ENCODE results near the gene CCDC187. TPM values are rescaled to one million over a fixed set of nuclear protein-coding genes. Genes with fewer than 3 reads are reported as not detected.
A peak's percentile ranks its signal among the peaks of the same experiment; 100 is the strongest.

Gene CCDC187
- total RNA-seq, 1 donor from 2014 or later = not detected

- H3K36me3 Mint-ChIP-seq = no peaks in the 10 kb centered on the region
- peaks cover 16% of the 10 kb centered on the region for H3K4me1 ChIP-seq
- H4K20me1 ChIP-seq (ENCODE audit: low read depth) = peaks cover 51% of the 10 kb centered on the region
- H3K9ac ChIP-seq = no peak overlapping the region
- H3K4me3 ChIP-seq = no peak overlapping the region
- no peak for TF ChIP-seq EZH2 (IDR thresholded peaks at IDR 0.05)
- TF ChIP-seq EZH2phosphoT487 (IDR thresholded peaks at IDR 0.05) = no peak
- TF ChIP-seq CTCF (IDR thresholded peaks at IDR 0.05) = no peak
- H2AFZ ChIP-seq (replicated peaks) = no peak overlapping the region
- H3K36me3 ChIP-seq = no peaks in the 10 kb centered on the region
- no peak overlapping the region for H3K4me3 Mint-ChIP-seq
- DNase-seq (ENCODE audit: low spot score) = no peak
- no peak overlapping the region for H3K27ac ChIP-seq
- H3K4me1 Mint-ChIP-seq = peaks cover 13% of the 10 kb centered on the region
- peaks cover 4% of the 10 kb centered on the region for H3K27me3 Mint-ChIP-seq (ENCODE audit: insufficient read depth, low read depth)
- no peak overlapping the region for H3K27ac Mint-ChIP-seq
- no peaks in the 10 kb centered on the region for H3K9me3 ChIP-seq (ENCODE audit: low read depth)
- H3K79me2 ChIP-seq (ENCODE audit: low read depth) = peaks cover 34% of the 10 kb centered on the region
- no peaks in the 10 kb centered on the region for H3K9me3 Mint-ChIP-seq
- no peak overlapping the region for H3K4me2 ChIP-seq
- H3K27me3 ChIP-seq = no peaks in the 10 kb centered on the region
- peaks cover 6% of the 10 kb centered on the region for H3F3A ChIP-seq (ENCODE audit: low read depth)
These were observed 28.6 kb upstream of the CCDC187 start for GRCh38 chr9:136332482-136332983.

- DNase-seq (ENCODE audit: low spot score) = peak; percentile 29
- H3K27ac ChIP-seq = no peak overlapping the region
These were observed 27.9 kb upstream of the CCDC187 start for GRCh38 chr9:136331556-136332481.

GRCh38 chr9:136331030-136331429 is 27.1 kb upstream of the CCDC187 start:
- peaks cover 51% of the 10 kb centered on the region for H4K20me1 ChIP-seq (ENCODE audit: low read depth)

More at GRCh38 chr9:136331556-136332481, 27.9 kb upstream of the CCDC187 start:
- Mint-ChIP-seq H3K4me3 (no peak overlapping the region), H3K4me1 (peaks cover 14% of the 10 kb centered on the region), H3K27ac (no peak overlapping the region), H3K9me3 (no peaks in the 10 kb centered on the region), H3K27me3 (ENCODE audit: insufficient read depth, low read depth) (peaks cover 4% of the 10 kb centered on the region), H3K36me3 (no peaks in the 10 kb centered on the region)
- Histone ChIP-seq H3K9me3 (ENCODE audit: low read depth) (no peaks in the 10 kb centered on the region), H3K4me3 (no peak overlapping the region), H3K36me3 (no peaks in the 10 kb centered on the region), H4K20me1 (ENCODE audit: low read depth) (peaks cover 51% of the 10 kb centered on the region), H2AFZ (replicated peaks) (no peak overlapping the region), H3K4me1 (peaks cover 19% of the 10 kb centered on the region), H3K27me3 (no peaks in the 10 kb centered on the region), H3F3A (ENCODE audit: low read depth) (peaks cover 9% of the 10 kb centered on the region), H3K9ac (no peak overlapping the region), H3K4me2 (no peak overlapping the region), H3K79me2 (ENCODE audit: low read depth) (peaks cover 34% of the 10 kb centered on the region)
- no peak for TF ChIP-seq EZH2 (IDR thresholded peaks at IDR 0.05)
- no peak for TF ChIP-seq EZH2phosphoT487 (IDR thresholded peaks at IDR 0.05)
- TF ChIP-seq CTCF (IDR thresholded peaks at IDR 0.05) = no peak

More at GRCh38 chr9:136331030-136331429, 27.1 kb upstream of the CCDC187 start:
- Histone ChIP-seq H3K36me3 (no peaks in the 10 kb centered on the region), H2AFZ (replicated peaks) (no peak overlapping the region), H3K4me3 (no peak overlapping the region), H3K79me2 (ENCODE audit: low read depth) (peaks cover 34% of the 10 kb centered on the region), H3F3A (ENCODE audit: low read depth) (peaks cover 16% of the 10 kb centered on the region), H3K9ac (no peak overlapping the region), H3K4me1 (peaks cover 27% of the 10 kb centered on the region), H3K27ac (no peak overlapping the region), H3K4me2 (no peak overlapping the region), H3K27me3 (no peaks in the 10 kb centered on the region), H3K9me3 (ENCODE audit: low read depth) (no peaks in the 10 kb centered on the region)
- H3K9me3 Mint-ChIP-seq = no peaks in the 10 kb centered on the region
- peaks cover 4% of the 10 kb centered on the region for H3K27me3 Mint-ChIP-seq (ENCODE audit: insufficient read depth, low read depth)
- H3K4me1 Mint-ChIP-seq = peaks cover 18% of the 10 kb centered on the region
- DNase-seq (ENCODE audit: low spot score) = no peak
- no peaks in the 10 kb centered on the region for H3K36me3 Mint-ChIP-seq
- no peak overlapping the region for H3K27ac Mint-ChIP-seq
- H3K4me3 Mint-ChIP-seq = no peak overlapping the region
- TF ChIP-seq CTCF (IDR thresholded peaks at IDR 0.05) = no peak
- TF ChIP-seq EZH2phosphoT487 (IDR thresholded peaks at IDR 0.05) = no peak
- no peak for TF ChIP-seq EZH2 (IDR thresholded peaks at IDR 0.05)
